Spinal cord (tissue), 10 donors: ENCODE data around the gene CD34. TPM values are rescaled to one million over a fixed set of nuclear protein-coding genes. Genes with fewer than 3 reads are reported as not detected.

Experiments
- DNase-seq, 6 donors: peaks; one replicate each; pipeline versions ENCODE4 v3.0.0 to v3.0.0-alpha.2; 2013 to 2015; ENCODE audit warnings: low spot score in 6 of 6, low read depth in 4 of 6
- H3K27ac ChIP-seq: one replicate; pipeline ENCODE4 v1.5.1; 2013; ENCODE audit warnings: low read depth, low read length, control low read depth
- H3K27me3 ChIP-seq: one replicate; pipeline ENCODE4 v1.6.1; 2013; ENCODE audit warnings: low read length; ENCODE audit not compliant: control insufficient read depth, insufficient read depth
- H3K36me3 ChIP-seq: one replicate; pipeline ENCODE4 v1.6.1; 2013; ENCODE audit warnings: low read length; ENCODE audit not compliant: control insufficient read depth, insufficient read depth
- H3K4me1 ChIP-seq: one replicate; pipeline ENCODE4 v1.6.1; 2013; ENCODE audit warnings: low read length; ENCODE audit not compliant: control insufficient read depth, insufficient read depth
- H3K4me3 ChIP-seq: one replicate; pipeline ENCODE4 v1.5.1; 2013; ENCODE audit warnings: low read depth, low read length, control low read depth
- H3K9me3 ChIP-seq: one replicate; pipeline ENCODE4 v1.6.1; 2013; ENCODE audit warnings: low read length; ENCODE audit not compliant: control insufficient read depth, insufficient read depth
- WGBS: methylation state at CpG from one replicate; pipeline ENCODE4 v1.1.5; 2013; ENCODE audit warnings: missing lambda C conversion rate; ENCODE audit not compliant: insufficient coverage; 5-methylcytosine and 5-hydroxymethylcytosine counted together
- polyA plus RNA-seq, 2 donors: library from polyadenylated mRNA; unstranded; fragments of 120-200 nt; gene quantifications; one replicate each; pipeline ENCODE4 v1.2.1, GENCODE V29; 2013; ENCODE audit not compliant: insufficient read length in 2 of 2
- total RNA-seq, 2 donors: library from RNA; depleted of rRNA in 1 of 2; stranded (reverse); fragments of 120-200 nt in 1 of 2; fragments of >200 nt in 1 of 2; gene quantifications; one replicate each; pipeline versions ENCODE4 v1.2.3 to v1.2.4, GENCODE V29; 2013 to 2014
- donor health status: healthy.

CD34 gene
- total and polyA plus RNA-seq, 4 donors, result 10.5 to 33.1 (median 20.7) TPM

DNA sequence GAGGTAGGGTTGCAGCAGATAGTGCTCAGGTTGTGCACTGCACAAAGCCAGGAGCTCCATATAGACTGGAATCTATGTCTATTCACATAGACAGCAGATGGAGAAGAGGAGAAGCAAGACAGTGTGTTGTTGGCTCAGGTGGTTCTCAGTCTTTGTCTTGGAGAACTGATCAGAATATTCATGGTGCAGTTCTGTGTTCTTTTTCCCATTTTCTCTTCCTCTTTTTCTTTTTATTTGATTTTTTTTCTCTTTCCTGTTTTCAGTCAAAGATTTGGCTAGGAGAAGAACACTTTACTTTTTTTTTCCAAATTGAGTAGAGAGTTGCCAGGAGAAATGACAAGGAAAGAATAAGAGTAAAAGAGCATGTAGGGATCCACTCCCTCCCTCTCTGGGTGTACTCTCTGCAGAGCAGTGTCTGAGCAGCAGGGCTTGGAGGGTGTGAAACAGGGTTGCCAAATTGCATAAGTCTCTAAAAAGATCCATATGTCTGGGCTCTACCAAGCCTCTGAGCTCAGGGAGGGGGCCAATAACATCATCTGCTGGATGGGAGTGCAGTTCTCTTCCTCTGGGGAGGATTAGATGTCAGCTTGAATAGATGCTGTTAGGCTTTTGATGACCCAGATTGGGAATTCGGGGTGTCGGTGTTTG is 8.7 kb upstream of the CD34 start:
- H3K9me3 ChIP-seq, result no peaks in the 10 kb centered on the region
- H3K36me3 ChIP-seq, result no peaks in the 10 kb centered on the region
- WGBS, result 96% methylated on average over 2 of the region's 2 CpGs
- peak in 2 of 6 donors; percentile 12 to 93 for DNase-seq
- H3K27ac ChIP-seq, result peak overlapping the region; percentile 26
- no peak overlapping the region for H3K4me3 ChIP-seq
- H3K27me3 ChIP-seq, result no peaks in the 10 kb centered on the region
- H3K4me1 ChIP-seq, result peaks cover 3% of the 10 kb centered on the region

- no peaks in the 10 kb centered on the region for H3K36me3 ChIP-seq
- no peak overlapping the region for H3K4me3 ChIP-seq
- peaks cover 1% of the 10 kb centered on the region for H3K4me1 ChIP-seq
- no peaks in the 10 kb centered on the region for H3K9me3 ChIP-seq
- H3K27ac ChIP-seq, result peak overlapping the region; percentile 26
- no peaks in the 10 kb centered on the region for H3K27me3 ChIP-seq
- WGBS, result 70% methylated on average over 3 of the region's 5 CpGs
- DNase-seq, result no peak
These were observed 7.7 kb upstream of the CD34 start for GRCh38 chr1:207918581-207918980.

- 90% methylated on average over 2 of the region's 5 CpGs for WGBS
- no peaks in the 10 kb centered on the region for H3K36me3 ChIP-seq
- no peaks in the 10 kb centered on the region for H3K4me1 ChIP-seq
- H3K27ac ChIP-seq, result no peak overlapping the region
- H3K4me3 ChIP-seq, result no peak overlapping the region
- DNase-seq, result no peak
- no peaks in the 10 kb centered on the region for H3K9me3 ChIP-seq
- peaks cover 4% of the 10 kb centered on the region for H3K27me3 ChIP-seq
These were observed 7.1 kb upstream of the CD34 start for GRCh38 chr1:207918011-207918410.

GRCh38 chr1:207917080-207917479 is 6.2 kb upstream of the CD34 start:
- WGBS, result 83% methylated on average over 2 of the region's 4 CpGs

GRCh38 chr1:207913951-207914350 is 3.0 kb upstream of the CD34 start:
- Histone ChIP-seq H3K4me1 (peaks cover 10% of the 10 kb centered on the region), H3K27me3 (peaks cover 30% of the 10 kb centered on the region), H3K9me3 (no peaks in the 10 kb centered on the region), H3K27ac (no peak overlapping the region), H3K4me3 (no peak overlapping the region), H3K36me3 (no peaks in the 10 kb centered on the region)
- WGBS, result no CpG with 5 or more reads among the region's 1 CpG
- no peak for DNase-seq

More at GRCh38 chr1:207917080-207917479, 6.2 kb upstream of the CD34 start:
- no peaks in the 10 kb centered on the region for H3K4me1 ChIP-seq
- DNase-seq, result no peak
- no peak overlapping the region for H3K27ac ChIP-seq
- H3K4me3 ChIP-seq, result no peak overlapping the region
- H3K27me3 ChIP-seq, result peaks cover 11% of the 10 kb centered on the region
- no peaks in the 10 kb centered on the region for H3K9me3 ChIP-seq
- no peaks in the 10 kb centered on the region for H3K36me3 ChIP-seq

DNA sequence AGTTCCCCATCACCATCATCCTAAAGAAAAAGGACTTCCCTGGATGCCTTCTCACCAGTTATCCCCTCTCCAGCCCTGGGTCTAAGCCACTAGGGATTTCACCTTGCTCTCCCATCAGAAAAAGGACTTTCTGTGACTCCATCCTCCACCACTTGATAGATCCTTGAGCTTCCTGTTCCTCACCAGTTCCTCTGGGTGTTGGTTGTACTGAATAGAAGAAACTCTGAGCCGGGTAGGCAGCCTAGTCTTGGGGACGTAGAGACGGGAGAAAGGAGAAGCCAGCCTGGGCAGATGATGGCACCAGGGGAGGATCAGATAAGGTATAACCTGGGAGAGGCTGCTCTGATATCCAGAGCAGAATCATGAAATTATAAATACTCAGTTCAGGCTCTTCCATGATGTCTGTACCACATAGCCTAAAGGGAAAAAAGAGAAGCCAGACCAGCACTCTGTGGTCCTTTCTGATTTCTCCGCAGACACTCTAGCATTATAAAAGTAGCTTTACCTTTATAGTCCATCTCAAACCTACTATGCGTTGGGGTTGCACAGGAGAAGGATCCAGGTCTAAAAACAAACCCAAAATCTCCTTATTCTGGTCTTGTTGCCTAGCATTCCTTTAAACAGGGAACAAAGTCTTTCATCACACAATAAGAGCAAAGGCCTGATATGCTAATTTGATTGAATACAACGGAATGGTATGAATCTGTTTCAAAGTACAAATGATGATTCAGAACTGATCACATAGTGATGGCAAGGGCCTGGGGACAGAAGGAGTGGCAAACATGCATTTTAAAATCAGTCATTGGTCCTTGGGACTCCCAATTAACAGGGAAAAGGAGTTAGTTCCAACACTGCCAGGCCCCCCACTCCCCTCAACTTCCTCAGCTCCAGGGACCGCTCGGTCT is 1.2 kb upstream of the CD34 start:
- Histone ChIP-seq H3K9me3 (no peaks in the 10 kb centered on the region), H3K36me3 (no peaks in the 10 kb centered on the region), H3K4me1 (peaks cover 10% of the 10 kb centered on the region), H3K27me3 (peaks cover 30% of the 10 kb centered on the region), H3K27ac (no peak overlapping the region), H3K4me3 (no peak overlapping the region)
- DNase-seq, result no peak
- WGBS, result 88% methylated on average over 4 of the region's 8 CpGs

GRCh38 chr1:207909687-207910086 is 1.2 kb downstream of the CD34 start:
- H3K27me3 ChIP-seq, result peaks cover 30% of the 10 kb centered on the region
- DNase-seq, result no peak
- H3K4me1 ChIP-seq, result peaks cover 10% of the 10 kb centered on the region
- peak overlapping the region; percentile 55 for H3K27ac ChIP-seq
- 100% methylated on average over 3 of the region's 4 CpGs for whole genome bisulfite sequencing
- H3K9me3 ChIP-seq, result no peaks in the 10 kb centered on the region
- H3K36me3 ChIP-seq, result no peaks in the 10 kb centered on the region
- no peak overlapping the region for H3K4me3 ChIP-seq

- Histone ChIP-seq H3K36me3 (no peaks in the 10 kb centered on the region), H3K4me3 (no peak overlapping the region), H3K9me3 (no peaks in the 10 kb centered on the region), H3K27ac (peak overlapping the region; percentile 1), H3K27me3 (peaks cover 28% of the 10 kb centered on the region), H3K4me1 (peaks cover 10% of the 10 kb centered on the region)
- 59% methylated on average over 4 of the region's 7 CpGs for WGBS
- no peak for DNase-seq
These were observed 2.7 kb downstream of the CD34 start for GRCh38 chr1:207908107-207908734.

GRCh38 chr1:207904391-207904790 is 6.5 kb downstream of the CD34 start:
- DNase-seq, result no peak
- peaks cover 6% of the 10 kb centered on the region for H3K4me1 ChIP-seq
- H3K36me3 ChIP-seq, result no peaks in the 10 kb centered on the region
- H3K27ac ChIP-seq, result no peak overlapping the region
- H3K27me3 ChIP-seq, result no peaks in the 10 kb centered on the region
- no peak overlapping the region for H3K4me3 ChIP-seq
- no peaks in the 10 kb centered on the region for H3K9me3 ChIP-seq
- WGBS, result 73% methylated on average over 1 of the region's 1 CpG
